WTC11 (cell line): ENCODE data around the gene JMY.

Source experiments
- ELF4 ChIP-seq: sonication (generic); formaldehyde crosslinking; IDR thresholded peaks from 2 replicates; pipeline ENCODE4 v1.8.1; 2022; ENCODE audit warnings: low read depth, mild to moderate bottlenecking, moderate library complexity, missing genetic modification reagents
- ESRRA ChIP-seq: sonication (generic); formaldehyde crosslinking; IDR thresholded peaks from 2 replicates; pipeline ENCODE4 v1.8.1; 2022; ENCODE audit warnings: mild to moderate bottlenecking, missing genetic modification reagents, borderline replicate concordance
- FOXK1 ChIP-seq: sonication (generic); formaldehyde crosslinking; IDR thresholded peaks from 2 replicates; pipeline ENCODE4 v1.8.0; 2022; ENCODE audit warnings: mild to moderate bottlenecking, moderate library complexity, missing genetic modification reagents
- FOXP1 ChIP-seq: sonication (generic); formaldehyde crosslinking; IDR thresholded peaks from 2 replicates; pipeline ENCODE4 v1.8.0; 2022; ENCODE audit warnings: missing genetic modification reagents, mild to moderate bottlenecking, moderate library complexity, borderline replicate concordance
- SOX15 ChIP-seq: fragments of 250-450 bp; sonication (Bioruptor Pico); IDR thresholded peaks from 2 replicates; pipeline ENCODE4 v1.9.0; 2021; ENCODE audit warnings: mild to moderate bottlenecking
- SP1 ChIP-seq: sonication (generic); formaldehyde crosslinking; conservative IDR thresholded peaks from 2 replicates; pipeline ENCODE4 v1.8.1; 2022; ENCODE audit warnings: missing genetic modification reagents
- TF ChIP-seq, protein P1 (sequence below): sonication (generic); formaldehyde crosslinking; IDR thresholded peaks from 2 replicates; pipeline ENCODE4 v1.8.0; 2023; ENCODE audit warnings: missing genetic modification reagents, mild to moderate bottlenecking, borderline replicate concordance
- TF ChIP-seq, protein P2 (sequence below): sonication (generic); formaldehyde crosslinking; IDR thresholded peaks from 2 replicates; pipeline ENCODE4 v1.8.1; 2022; ENCODE audit warnings: mild to moderate bottlenecking, moderate library complexity, missing genetic modification reagents
- TF ChIP-seq, protein P3 (sequence below): sonication (generic); formaldehyde crosslinking; IDR thresholded peaks from 2 replicates; pipeline ENCODE4 v1.8.1; 2023; ENCODE audit warnings: mild to moderate bottlenecking, missing genetic modification reagents, moderate library complexity
- TF ChIP-seq, protein P4 (sequence below): fragments of 200-600 bp; IDR thresholded peaks from 2 replicates; pipeline ENCODE4 v1.8.0; 2022; ENCODE audit warnings: antibody characterized with exemption
- TF ChIP-seq, protein P5 (sequence below): sonication (generic); formaldehyde crosslinking; IDR thresholded peaks from 2 replicates; pipeline ENCODE4 v1.8.0; 2023; ENCODE audit warnings: missing genetic modification reagents
- TF ChIP-seq, protein P6 (sequence below): fragments of 250-450 bp; sonication (Bioruptor Pico); IDR thresholded peaks from 2 replicates; pipeline ENCODE4 v1.9.0; 2021; ENCODE audit warnings: moderate library complexity, mild to moderate bottlenecking, inconsistent platforms, borderline replicate concordance
- TF ChIP-seq, protein P7 (sequence below): sonication (generic); formaldehyde crosslinking; IDR thresholded peaks from 2 replicates; pipeline ENCODE4 v1.8.0; 2022; ENCODE audit warnings: missing genetic modification reagents

DNA sequence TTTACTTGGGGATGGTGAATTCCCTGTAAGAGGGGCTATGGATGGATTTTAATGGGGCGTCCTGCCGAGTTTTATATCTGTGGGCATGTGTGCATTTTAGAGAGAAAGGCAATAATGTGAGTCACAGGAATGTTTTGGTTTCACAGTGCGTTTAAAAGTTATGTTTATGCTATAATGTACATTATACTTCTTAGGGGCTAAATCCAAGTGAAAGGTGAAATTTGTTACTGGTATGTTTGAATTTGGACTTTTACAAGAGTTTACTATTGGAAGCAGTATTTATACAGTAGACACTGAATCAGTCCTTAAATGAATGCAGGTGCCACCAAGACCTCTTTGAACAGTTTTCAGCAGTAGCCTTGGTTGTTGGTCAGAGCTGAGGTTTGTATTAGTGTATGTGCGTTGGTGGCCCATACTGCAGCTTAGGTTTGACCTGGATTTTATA is 5.6 kb downstream of the JMY start:
- TF ChIP-seq, protein P1, sequence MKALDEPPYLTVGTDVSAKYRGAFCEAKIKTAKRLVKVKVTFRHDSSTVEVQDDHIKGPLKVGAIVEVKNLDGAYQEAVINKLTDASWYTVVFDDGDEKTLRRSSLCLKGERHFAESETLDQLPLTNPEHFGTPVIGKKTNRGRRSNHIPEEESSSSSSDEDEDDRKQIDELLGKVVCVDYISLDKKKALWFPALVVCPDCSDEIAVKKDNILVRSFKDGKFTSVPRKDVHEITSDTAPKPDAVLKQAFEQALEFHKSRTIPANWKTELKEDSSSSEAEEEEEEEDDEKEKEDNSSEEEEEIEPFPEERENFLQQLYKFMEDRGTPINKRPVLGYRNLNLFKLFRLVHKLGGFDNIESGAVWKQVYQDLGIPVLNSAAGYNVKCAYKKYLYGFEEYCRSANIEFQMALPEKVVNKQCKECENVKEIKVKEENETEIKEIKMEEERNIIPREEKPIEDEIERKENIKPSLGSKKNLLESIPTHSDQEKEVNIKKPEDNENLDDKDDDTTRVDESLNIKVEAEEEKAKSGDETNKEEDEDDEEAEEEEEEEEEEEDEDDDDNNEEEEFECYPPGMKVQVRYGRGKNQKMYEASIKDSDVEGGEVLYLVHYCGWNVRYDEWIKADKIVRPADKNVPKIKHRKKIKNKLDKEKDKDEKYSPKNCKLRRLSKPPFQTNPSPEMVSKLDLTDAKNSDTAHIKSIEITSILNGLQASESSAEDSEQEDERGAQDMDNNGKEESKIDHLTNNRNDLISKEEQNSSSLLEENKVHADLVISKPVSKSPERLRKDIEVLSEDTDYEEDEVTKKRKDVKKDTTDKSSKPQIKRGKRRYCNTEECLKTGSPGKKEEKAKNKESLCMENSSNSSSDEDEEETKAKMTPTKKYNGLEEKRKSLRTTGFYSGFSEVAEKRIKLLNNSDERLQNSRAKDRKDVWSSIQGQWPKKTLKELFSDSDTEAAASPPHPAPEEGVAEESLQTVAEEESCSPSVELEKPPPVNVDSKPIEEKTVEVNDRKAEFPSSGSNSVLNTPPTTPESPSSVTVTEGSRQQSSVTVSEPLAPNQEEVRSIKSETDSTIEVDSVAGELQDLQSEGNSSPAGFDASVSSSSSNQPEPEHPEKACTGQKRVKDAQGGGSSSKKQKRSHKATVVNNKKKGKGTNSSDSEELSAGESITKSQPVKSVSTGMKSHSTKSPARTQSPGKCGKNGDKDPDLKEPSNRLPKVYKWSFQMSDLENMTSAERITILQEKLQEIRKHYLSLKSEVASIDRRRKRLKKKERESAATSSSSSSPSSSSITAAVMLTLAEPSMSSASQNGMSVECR (CRISPR knock-in tag): no peak
- TF ChIP-seq, protein P2, sequence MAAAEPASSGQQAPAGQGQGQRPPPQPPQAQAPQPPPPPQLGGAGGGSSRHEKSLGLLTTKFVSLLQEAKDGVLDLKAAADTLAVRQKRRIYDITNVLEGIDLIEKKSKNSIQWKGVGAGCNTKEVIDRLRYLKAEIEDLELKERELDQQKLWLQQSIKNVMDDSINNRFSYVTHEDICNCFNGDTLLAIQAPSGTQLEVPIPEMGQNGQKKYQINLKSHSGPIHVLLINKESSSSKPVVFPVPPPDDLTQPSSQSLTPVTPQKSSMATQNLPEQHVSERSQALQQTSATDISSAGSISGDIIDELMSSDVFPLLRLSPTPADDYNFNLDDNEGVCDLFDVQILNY (CRISPR knock-in tag): no peak
- TF ChIP-seq, protein P3, sequence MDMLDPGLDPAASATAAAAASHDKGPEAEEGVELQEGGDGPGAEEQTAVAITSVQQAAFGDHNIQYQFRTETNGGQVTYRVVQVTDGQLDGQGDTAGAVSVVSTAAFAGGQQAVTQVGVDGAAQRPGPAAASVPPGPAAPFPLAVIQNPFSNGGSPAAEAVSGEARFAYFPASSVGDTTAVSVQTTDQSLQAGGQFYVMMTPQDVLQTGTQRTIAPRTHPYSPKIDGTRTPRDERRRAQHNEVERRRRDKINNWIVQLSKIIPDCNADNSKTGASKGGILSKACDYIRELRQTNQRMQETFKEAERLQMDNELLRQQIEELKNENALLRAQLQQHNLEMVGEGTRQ (CRISPR knock-in tag): no peak
- TF ChIP-seq, protein P4, sequence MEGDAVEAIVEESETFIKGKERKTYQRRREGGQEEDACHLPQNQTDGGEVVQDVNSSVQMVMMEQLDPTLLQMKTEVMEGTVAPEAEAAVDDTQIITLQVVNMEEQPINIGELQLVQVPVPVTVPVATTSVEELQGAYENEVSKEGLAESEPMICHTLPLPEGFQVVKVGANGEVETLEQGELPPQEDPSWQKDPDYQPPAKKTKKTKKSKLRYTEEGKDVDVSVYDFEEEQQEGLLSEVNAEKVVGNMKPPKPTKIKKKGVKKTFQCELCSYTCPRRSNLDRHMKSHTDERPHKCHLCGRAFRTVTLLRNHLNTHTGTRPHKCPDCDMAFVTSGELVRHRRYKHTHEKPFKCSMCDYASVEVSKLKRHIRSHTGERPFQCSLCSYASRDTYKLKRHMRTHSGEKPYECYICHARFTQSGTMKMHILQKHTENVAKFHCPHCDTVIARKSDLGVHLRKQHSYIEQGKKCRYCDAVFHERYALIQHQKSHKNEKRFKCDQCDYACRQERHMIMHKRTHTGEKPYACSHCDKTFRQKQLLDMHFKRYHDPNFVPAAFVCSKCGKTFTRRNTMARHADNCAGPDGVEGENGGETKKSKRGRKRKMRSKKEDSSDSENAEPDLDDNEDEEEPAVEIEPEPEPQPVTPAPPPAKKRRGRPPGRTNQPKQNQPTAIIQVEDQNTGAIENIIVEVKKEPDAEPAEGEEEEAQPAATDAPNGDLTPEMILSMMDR: no peak
- TF ChIP-seq FOXK1 (no peak), SP1 (CRISPR knock-in tag) (no peak), SOX15 (CRISPR knock-in tag) (no peak), ELF4 (CRISPR knock-in tag) (no peak), FOXP1 (no peak), ESRRA (CRISPR knock-in tag) (no peak)
- TF ChIP-seq, protein P5, sequence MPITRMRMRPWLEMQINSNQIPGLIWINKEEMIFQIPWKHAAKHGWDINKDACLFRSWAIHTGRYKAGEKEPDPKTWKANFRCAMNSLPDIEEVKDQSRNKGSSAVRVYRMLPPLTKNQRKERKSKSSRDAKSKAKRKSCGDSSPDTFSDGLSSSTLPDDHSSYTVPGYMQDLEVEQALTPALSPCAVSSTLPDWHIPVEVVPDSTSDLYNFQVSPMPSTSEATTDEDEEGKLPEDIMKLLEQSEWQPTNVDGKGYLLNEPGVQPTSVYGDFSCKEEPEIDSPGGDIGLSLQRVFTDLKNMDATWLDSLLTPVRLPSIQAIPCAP (CRISPR knock-in tag): no peak
- TF ChIP-seq, protein P6, sequence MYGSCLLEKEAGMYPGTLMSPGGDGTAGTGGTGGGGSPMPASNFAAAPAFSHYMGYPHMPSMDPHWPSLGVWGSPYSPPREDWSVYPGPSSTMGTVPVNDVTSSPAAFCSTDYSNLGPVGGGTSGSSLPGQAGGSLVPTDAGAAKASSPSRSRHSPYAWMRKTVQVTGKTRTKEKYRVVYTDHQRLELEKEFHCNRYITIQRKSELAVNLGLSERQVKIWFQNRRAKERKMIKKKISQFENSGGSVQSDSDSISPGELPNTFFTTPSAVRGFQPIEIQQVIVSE (CRISPR knock-in tag): no peak
- TF ChIP-seq, protein P7, sequence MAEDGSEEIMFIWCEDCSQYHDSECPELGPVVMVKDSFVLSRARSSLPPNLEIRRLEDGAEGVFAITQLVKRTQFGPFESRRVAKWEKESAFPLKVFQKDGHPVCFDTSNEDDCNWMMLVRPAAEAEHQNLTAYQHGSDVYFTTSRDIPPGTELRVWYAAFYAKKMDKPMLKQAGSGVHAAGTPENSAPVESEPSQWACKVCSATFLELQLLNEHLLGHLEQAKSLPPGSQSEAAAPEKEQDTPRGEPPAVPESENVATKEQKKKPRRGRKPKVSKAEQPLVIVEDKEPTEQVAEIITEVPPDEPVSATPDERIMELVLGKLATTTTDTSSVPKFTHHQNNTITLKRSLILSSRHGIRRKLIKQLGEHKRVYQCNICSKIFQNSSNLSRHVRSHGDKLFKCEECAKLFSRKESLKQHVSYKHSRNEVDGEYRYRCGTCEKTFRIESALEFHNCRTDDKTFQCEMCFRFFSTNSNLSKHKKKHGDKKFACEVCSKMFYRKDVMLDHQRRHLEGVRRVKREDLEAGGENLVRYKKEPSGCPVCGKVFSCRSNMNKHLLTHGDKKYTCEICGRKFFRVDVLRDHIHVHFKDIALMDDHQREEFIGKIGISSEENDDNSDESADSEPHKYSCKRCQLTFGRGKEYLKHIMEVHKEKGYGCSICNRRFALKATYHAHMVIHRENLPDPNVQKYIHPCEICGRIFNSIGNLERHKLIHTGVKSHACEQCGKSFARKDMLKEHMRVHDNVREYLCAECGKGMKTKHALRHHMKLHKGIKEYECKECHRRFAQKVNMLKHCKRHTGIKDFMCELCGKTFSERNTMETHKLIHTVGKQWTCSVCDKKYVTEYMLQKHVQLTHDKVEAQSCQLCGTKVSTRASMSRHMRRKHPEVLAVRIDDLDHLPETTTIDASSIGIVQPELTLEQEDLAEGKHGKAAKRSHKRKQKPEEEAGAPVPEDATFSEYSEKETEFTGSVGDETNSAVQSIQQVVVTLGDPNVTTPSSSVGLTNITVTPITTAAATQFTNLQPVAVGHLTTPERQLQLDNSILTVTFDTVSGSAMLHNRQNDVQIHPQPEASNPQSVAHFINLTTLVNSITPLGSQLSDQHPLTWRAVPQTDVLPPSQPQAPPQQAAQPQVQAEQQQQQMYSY (CRISPR knock-in tag): no peak
